Muscle layer of colon (tissue), 2 donors: ENCODE measurements around the gene BCKDHA.

Source experiments
- H3K27ac ChIP-seq: one replicate; pipeline ENCODE4 v1.7.0; 2013; ENCODE audit warnings: low read depth, mild to moderate bottlenecking, low read length, moderate library complexity
- H3K27me3 ChIP-seq, 2 donors: one replicate each; pipeline ENCODE4 v1.7.0; 2013; ENCODE audit warnings: low read length in 2 of 2, mild to moderate bottlenecking in 2 of 2; ENCODE audit not compliant: insufficient read depth in 2 of 2, control insufficient read depth in 1 of 2
- H3K36me3 ChIP-seq: one replicate; pipeline ENCODE4 v1.7.0; 2013; ENCODE audit warnings: mild to moderate bottlenecking, low read length; ENCODE audit not compliant: insufficient read depth
- H3K4me1 ChIP-seq: one replicate; pipeline ENCODE4 v1.7.0; 2013; ENCODE audit warnings: mild to moderate bottlenecking, low read length; ENCODE audit not compliant: insufficient read depth
- H3K4me3 ChIP-seq, 2 donors: one replicate each; pipeline ENCODE4 v1.7.0; 2013; ENCODE audit warnings: low read length in 2 of 2, low read depth in 1 of 2, mild to moderate bottlenecking in 1 of 2, moderate library complexity in 1 of 2
- H3K9ac ChIP-seq: one replicate; pipeline ENCODE4 v1.7.0; 2013; ENCODE audit warnings: low read length
- H3K9me3 ChIP-seq: one replicate; pipeline ENCODE4 v1.7.0; 2013; ENCODE audit warnings: mild to moderate bottlenecking, low read length
- donor health status: abdominal sarcoma.
- donor health status: Adenocarcinoma of cecum.

BCKDHA gene

GRCh38 chr19:41397086-41398049 lies at the start of gene BCKDHA, which contains the start of gene EXOSC5:
Gene BCKDHA (plus strand): TSS chr19:41397818. CDS start chr19:41397828, 10 bp downstream.
Gene EXOSC5 (minus strand): TSS chr19:41397359. CDS start chr19:41397328, 31 bp downstream.
- Histone ChIP-seq H3K9me3 (no peaks in the 10 kb centered on the region), H3K4me1 (peaks cover 12% of the 10 kb centered on the region), H3K36me3 (peaks cover 5% of the 10 kb centered on the region), H3K4me3 (peak within 1 kb of the TSS; percentile 79 to 97), H3K27me3 (no peaks in the 10 kb centered on the region), H3K27ac (peak within 1 kb of the TSS; percentile 53), H3K9ac (peak within 1 kb of the TSS; percentile 93)

DNA sequence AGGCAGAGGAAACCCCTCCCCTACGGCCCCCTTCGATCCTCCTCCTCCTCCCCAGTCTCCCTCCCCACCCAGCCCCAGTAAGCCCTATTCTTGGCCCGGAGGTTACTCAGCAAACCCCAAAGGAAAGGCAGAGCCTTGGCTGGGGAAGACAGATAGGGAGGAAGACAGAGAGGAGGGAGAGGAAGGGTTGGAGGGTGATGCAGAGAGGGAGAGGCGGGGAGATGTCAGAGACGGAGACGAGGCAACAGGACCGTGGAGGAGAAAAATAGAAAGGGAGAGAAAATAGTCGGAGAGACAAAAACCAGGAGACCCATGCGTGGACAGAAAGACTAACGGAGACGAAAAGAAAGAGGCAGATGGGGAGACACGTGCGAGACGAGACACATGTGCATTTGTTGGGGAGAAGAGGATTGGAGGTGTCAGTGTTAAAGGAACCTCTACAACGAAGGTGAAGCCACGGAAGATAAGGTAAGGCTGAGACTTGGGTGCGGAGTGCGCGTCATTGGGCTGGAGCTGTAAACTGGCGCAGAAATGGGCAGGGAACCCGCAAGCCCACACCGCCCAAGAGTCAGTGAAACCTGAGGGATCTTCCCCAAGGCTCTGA lies 46.8 kb upstream of the BCKDHA start:
- Histone ChIP-seq H3K4me1 (peaks cover 19% of the 10 kb centered on the region), H3K4me3 (peak overlapping the region; percentile 67 to 85), H3K27ac (peak overlapping the region; percentile 19), H3K36me3 (peaks cover 4% of the 10 kb centered on the region), H3K9ac (peak overlapping the region; percentile 34), H3K9me3 (no peaks in the 10 kb centered on the region), H3K27me3 (no peaks in the 10 kb centered on the region)

DNA sequence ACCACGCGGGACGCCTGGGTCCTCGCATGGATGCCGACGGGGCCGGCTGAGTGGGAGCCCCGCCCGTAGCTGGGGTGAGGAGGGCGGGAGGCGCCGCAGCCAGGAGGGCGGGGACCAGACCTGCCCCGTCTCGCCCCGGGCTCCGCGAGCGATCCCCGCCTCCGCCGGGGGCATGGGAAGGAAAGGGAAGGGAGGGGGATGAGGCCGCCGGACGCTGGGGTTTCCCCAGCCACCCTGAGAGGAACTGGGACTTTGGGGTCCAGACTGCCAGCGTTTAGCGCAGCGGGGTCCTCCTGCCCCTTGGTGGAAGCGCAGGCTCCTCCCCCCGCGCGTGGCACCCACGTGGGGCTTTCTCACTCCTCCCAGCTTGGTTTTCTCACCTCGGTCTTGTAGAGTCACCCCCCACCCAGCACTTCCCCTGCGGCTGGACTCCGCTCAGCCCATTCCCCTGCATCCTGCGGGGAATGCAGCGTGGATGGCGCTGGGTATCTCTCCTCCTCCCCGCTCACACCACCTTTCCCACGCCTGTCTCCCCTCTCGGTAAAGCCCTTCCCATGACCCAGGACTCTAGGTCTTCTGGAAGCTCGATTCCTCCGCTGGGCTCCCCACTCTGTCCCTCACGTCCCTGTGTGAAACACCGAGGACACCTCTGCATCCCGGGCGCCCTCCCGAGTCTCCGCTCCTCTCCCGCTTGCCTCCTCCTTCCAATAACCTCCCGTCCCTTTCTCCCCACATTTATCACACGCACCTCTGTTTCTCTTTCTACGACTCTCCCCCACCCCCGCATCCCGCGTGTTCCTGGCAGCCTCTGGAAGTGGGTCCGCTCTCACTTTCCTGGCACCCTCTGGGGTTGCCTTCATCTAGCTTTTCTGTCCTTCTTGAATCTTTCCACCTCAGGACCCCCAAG lies 46.0 kb upstream of the BCKDHA start:
- H3K4me3 ChIP-seq, result peak overlapping the region; percentile 67 to 85
- no peaks in the 10 kb centered on the region for H3K9me3 ChIP-seq
- H3K9ac ChIP-seq, result peak overlapping the region; percentile 34
- H3K4me1 ChIP-seq, result peaks cover 19% of the 10 kb centered on the region
- peaks cover 4% of the 10 kb centered on the region for H3K36me3 ChIP-seq
- H3K27ac ChIP-seq, result peak overlapping the region; percentile 65
- no peaks in the 10 kb centered on the region for H3K27me3 ChIP-seq

DNA sequence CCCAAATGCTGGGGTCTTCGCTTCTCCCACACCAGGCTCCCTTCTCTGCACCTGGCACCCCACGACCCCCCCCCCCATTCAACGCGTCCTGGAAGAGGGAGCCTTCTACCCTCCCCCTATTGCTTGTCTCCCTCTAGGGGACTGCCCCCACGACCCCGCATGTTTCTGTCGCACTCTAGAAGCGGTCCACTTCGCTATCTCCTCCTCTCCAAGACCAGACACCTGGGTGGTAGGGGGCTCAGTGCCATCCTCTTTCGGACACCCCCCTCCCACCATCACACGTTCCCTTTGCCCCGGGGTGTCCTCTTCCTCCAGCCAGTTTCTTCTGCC lies 45.4 kb upstream of the BCKDHA start:
- peak overlapping the region; percentile 67 to 85 for H3K4me3 ChIP-seq
- H3K4me1 ChIP-seq, result peaks cover 19% of the 10 kb centered on the region
- no peaks in the 10 kb centered on the region for H3K9me3 ChIP-seq
- peak overlapping the region; percentile 34 for H3K9ac ChIP-seq
- H3K27me3 ChIP-seq, result no peaks in the 10 kb centered on the region
- H3K36me3 ChIP-seq, result peaks cover 4% of the 10 kb centered on the region
- H3K27ac ChIP-seq, result peak overlapping the region; percentile 65

GRCh38 chr19:41352609-41353465 lies 44.8 kb upstream of the BCKDHA start:
- peaks cover 19% of the 10 kb centered on the region for H3K4me1 ChIP-seq
- H3K27me3 ChIP-seq, result no peaks in the 10 kb centered on the region
- H3K9me3 ChIP-seq, result no peaks in the 10 kb centered on the region
- peak overlapping the region; percentile 65 for H3K27ac ChIP-seq
- H3K36me3 ChIP-seq, result peaks cover 4% of the 10 kb centered on the region
- peak overlapping the region; percentile 57 for H3K9ac ChIP-seq
- H3K4me3 ChIP-seq, result peak overlapping the region; percentile 67 to 85

DNA sequence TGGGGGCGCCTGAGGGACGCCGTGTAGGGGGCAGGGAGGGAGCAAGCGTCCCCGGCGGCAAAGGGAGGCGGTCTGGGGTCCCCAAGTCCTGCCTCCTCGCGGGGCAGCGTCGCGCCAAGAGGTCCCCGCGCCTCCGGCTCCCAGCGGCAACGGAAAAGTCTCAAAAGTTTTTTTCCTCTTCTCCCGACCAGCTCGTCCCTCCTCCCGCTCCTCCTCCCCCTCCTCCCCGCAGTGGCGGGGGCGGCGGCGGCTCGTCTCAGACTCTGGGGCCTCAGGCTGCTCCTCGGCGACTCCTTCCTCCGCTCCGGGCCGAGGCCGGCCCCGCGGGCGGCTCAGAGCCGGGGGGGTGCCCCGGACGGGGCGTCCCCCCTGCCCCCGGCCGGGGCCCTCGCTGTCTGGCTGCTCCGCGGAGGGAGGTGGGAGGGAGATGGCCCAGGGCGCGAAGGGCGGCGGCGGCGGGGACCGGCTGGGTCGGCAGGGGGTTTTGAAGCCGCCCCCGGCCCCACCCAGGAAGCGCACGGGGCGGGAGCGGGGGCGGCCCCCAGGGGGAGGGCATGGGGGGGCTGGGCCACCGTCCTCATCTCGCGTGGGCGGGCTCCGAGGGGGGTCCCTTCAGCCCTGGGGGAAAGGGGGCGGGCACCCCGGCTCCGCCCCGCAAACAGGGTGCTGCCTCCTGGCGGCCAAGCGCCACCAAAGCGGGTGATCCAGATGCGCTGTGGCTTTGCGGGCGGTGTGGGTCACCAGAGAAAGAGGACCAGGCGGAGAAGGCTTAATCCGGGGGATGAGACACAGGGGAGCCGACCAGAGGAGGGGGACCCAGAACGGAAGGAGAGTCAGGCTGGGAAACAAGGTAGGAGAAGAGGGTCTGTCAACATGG lies 43.9 kb upstream of the BCKDHA start, which contains the start of gene TGFB1:
TSS of gene TGFB1 (minus strand) at position 457 of the 877 bp plus-strand sequence. CDS start 878 bp downstream, outside the sequence.
- H3K9ac ChIP-seq, result peak within 1 kb of the TSS; percentile 57
- H3K9me3 ChIP-seq, result no peaks in the 10 kb centered on the region
- H3K36me3 ChIP-seq, result no peaks in the 10 kb centered on the region
- H3K27ac ChIP-seq, result peak within 1 kb of the TSS; percentile 65
- H3K4me1 ChIP-seq, result peaks cover 19% of the 10 kb centered on the region
- peak within 1 kb of the TSS; percentile 67 to 85 for H3K4me3 ChIP-seq
- H3K27me3 ChIP-seq, result no peaks in the 10 kb centered on the region

DNA sequence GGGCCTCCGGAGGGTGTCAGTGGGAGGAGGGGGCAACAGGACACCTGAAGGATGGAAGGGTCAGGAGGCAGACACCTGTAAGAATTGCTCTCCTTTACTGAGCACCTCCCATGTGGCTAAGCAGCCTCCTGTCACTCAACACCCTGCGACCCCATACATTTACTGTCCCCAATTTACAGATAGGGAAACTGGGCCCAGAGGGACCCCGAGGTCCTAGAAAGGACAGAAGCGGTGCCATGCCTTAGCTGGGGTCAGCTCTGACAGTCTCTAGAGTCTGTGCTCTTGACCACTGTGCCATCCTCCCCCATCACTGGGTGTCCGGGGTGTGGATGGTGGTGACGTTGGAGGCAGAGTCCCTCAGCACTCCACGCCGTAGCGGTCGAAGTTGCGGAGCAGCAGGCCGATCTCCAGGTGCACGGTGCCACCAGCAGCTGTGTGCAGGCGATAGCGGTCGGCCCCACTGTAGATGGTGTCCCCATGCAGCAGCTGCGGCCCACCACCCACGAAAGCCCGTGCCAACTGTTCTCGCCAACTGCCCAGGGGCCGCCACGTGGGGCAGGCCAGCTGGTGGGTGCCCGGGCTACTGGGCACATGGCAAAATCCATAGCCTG lies 43.2 kb upstream of the BCKDHA start:
- no peaks in the 10 kb centered on the region for H3K36me3 ChIP-seq
- peak overlapping the region; percentile 67 to 85 for H3K4me3 ChIP-seq
- H3K27me3 ChIP-seq, result no peaks in the 10 kb centered on the region
- H3K4me1 ChIP-seq, result peaks cover 19% of the 10 kb centered on the region
- H3K27ac ChIP-seq, result peak overlapping the region; percentile 65
- H3K9ac ChIP-seq, result no peak overlapping the region
- H3K9me3 ChIP-seq, result no peaks in the 10 kb centered on the region

DNA sequence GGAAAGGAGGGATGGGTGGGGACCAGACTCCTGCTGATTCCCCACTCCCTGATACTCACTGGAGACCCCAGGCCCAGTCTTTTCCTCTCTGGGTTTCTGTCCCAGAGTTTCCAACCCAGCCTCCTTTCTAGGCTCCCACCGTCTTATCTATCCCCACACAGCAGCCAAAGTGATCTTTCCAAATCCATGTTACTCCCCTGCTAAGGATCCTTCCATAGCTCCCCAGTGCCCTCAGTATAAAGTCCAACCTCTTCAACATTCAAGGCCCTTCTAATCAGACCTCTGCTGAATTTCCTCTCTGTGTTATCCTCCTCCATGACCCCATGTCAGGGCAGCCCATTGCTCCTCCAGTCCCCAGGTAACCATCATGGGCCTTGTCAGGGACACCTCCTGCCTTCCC lies 42.6 kb upstream of the BCKDHA start:
- peaks cover 19% of the 10 kb centered on the region for H3K4me1 ChIP-seq
- no peaks in the 10 kb centered on the region for H3K9me3 ChIP-seq
- no peak overlapping the region for H3K4me3 ChIP-seq
- no peak overlapping the region for H3K9ac ChIP-seq
- no peak overlapping the region for H3K27ac ChIP-seq
- no peaks in the 10 kb centered on the region for H3K27me3 ChIP-seq
- H3K36me3 ChIP-seq, result no peaks in the 10 kb centered on the region

DNA sequence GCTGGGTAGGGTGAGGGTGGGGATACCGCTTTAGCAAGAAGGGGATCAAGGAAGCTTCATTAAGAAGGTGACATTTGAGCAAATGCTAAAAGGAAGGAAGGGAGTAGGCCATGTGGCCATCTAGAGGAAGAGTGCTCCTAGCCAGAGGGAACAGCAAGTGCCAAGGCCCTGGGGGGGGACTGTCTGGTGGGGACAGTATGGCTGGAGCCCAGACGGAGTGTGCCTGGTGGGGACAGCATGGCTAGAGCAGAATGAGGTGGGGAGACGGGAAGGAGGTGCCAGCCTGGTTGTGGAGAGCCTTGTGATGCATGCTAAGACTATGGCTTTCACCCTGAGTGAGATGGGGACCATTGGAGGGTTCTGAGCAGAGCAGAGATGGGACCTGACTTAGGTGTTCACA lies 41.8 kb upstream of the BCKDHA start:
- Histone ChIP-seq H3K4me1 (peaks cover 15% of the 10 kb centered on the region), H3K36me3 (no peaks in the 10 kb centered on the region), H3K27ac (no peak overlapping the region)

More for the DNA sequence above, 41.8 kb upstream of the BCKDHA start:
- no peak overlapping the region for H3K9ac ChIP-seq
- H3K9me3 ChIP-seq, result no peaks in the 10 kb centered on the region
- no peaks in the 10 kb centered on the region for H3K27me3 ChIP-seq
- H3K4me3 ChIP-seq, result no peak overlapping the region
